Effector CD4-positive, alpha-beta T cell (primary cell): ENCODE results near the gene PROSER3.

Source experiments
- DNase-seq: peaks from one replicate; pipeline ENCODE4 v3.0.0-alpha.2; 2020

PROSER3 gene

DNA sequence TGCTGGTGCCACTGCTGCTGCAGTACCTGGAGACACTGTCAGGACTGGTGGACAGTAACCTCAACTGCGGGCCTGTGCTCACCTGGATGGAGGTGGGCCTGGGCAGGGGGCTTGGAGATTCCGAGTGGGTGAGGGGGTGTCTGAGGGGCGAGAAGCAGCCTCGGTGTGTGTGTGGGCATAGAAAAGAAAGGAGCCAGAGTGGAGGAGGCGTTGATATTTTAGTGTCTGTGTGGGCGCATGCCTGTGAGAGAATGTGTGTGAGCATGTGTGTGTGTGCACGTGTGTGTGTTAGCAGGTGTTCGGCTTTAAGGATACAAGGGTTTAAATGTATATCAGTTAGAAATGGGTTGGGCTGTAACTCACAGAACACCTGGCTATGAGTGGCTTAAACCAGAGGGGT lies 21.1 kb downstream of the PROSER3 start:
- DNase-seq: no peak

DNA sequence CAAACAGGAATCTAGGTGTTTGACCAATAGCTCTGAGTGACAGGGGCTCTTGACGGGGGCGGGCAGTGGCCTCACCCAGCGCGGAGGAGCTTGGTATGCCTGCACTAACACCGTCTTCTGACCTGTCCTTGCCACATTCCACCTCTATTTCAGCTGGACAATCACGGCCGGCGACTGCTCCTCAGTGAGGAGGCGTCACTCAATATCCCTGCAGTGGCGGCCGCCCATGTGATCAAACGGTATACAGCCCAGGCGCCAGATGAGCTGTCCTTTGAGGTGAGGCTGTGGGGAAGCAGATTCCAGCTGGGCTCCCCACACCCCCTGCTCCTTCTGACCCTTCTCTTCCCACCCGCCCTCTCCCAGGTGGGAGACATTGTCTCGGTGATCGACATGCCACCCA lies 22.1 kb downstream of the PROSER3 start:
- no peak for DNase-seq

DNA sequence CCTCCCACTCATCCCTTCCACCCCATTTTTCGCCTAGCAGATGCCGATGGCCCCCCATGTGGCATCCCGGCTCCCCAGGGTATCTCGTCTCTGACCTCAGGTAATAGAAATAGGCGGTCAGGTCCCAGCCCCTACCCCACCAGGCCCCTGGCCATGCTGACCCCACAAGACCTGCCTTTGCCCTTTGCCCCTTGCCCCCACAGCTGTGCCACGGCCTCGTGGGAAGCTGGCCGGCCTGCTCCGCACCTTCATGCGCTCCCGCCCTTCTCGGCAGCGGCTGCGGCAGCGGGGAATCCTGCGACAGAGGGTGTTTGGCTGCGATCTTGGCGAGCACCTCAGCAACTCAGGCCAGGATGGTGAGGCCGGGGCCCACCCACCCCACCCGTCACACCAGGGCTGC lies 22.7 kb downstream of the PROSER3 start:
- no peak for DNase-seq

DNA sequence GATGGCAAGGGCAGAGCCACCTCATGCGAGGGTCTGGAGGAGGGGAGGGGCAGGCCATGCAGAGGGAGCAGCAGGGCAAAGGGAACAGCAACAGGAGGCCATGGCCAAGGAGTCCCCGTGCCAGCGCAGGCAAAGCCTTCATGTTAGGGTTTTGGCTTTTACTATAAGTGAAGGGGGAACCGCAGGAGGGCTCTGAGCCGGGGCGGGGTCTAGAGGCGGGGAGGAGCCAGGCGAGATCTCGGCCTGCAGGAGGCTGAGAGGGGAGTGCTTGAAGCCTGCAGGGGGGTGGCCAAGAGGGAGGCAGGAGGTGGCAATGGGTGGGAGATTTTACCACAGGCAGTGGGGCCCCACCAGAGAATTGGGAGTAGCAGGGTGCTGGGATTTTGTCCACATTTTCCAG lies 23.7 kb downstream of the PROSER3 start:
- DNase-seq: no peak

DNA sequence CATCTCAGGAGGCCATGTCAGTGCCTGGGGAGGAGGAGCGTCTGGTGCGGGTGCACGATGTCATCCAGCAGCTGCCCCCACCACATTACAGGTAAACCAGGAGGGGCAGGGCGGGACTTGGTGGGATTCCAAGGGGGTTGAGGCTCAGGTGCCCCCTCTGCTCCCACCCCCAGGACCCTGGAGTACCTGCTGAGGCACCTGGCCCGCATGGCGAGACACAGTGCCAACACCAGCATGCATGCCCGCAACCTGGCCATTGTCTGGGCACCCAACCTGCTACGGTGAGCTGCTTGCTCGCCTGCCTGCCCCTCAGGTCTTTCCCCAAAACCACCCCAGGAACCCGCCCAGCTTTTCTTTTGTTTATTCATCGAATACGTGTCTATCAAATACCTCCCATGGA lies 24.6 kb downstream of the PROSER3 start:
- DNase-seq: no peak

DNA sequence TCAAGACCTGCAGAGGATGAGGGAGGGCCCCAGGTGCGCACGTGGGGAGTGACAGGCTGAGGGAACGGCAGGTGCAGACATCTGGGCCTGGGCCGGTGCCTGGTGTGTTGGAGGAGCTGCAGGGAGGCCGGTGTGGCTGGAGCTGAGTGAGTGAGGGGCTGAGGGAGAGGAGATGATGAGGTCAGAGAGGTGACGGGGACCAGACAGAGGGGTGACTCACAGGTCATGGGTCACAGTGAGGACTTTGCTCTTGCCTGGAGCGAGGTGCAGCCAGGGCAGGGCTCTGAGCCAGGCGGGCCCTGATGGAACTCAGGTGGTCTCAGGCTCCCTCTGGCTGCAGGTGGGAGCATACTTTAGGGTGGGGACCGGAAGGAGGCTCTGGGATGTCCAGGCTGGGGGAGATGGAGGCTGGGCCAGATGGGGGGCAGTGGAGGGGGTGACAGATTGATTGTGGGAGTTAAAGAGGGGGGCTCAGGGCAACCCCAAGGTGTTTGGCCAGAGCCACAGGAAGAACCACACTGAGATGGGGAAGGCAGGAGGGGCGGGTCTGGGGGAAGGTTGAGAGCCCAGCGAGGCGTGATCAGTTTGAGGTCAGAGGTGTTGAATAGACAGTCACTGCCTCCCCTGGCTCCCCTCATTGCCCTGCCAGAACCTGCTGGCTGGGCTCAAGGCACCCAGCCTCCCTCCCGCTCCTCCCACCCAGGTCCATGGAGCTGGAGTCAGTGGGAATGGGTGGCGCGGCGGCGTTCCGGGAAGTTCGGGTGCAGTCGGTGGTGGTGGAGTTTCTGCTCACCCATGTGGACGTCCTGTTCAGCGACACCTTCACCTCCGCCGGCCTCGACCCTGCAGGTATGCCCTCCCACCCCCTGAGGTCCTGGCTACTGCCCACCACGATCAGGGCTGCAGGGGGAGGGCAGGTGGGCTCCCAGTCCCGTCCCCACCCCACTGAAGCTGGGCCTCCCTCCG lies 25.8 kb downstream of the PROSER3 start:
- DNase-seq: no peak

DNA sequence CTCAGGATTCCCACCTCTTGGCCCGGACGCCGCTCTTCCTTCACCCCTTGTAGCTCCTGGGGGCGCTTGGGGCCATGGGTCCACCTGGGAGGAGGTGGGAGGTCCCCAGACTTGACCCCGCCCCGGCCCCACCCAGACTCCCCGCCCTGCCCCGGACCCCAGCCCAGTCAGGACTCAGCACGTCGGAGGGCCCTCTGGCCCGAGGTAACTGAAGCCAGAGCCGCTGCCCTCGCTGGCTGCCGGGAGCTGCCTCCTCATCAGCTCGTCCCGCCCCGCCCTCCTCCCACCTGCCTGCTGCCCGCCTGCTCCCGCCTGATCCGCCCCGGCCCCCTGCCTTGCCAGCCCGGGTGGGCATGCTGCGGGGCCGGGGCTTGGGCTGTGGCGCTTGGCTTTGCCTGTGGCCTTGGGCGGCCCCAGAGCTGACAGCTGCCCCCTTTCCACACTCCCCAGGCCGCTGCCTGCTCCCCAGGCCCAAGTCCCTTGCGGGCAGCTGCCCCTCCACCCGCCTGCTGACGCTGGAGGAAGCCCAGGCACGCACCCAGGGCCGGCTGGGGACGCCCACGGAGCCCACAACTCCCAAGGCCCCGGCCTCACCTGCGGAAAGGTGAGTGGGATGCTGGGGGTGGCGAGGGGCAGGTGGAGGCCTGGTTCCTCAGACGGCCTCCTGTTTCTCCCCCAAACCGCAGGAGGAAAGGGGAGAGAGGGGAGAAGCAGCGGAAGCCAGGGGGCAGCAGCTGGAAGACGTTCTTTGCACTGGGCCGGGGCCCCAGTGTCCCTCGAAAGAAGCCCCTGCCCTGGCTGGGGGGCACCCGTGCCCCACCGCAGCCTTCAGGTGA lies 26.7 kb downstream of the PROSER3 start:
- DNase-seq: no peak

DNA sequence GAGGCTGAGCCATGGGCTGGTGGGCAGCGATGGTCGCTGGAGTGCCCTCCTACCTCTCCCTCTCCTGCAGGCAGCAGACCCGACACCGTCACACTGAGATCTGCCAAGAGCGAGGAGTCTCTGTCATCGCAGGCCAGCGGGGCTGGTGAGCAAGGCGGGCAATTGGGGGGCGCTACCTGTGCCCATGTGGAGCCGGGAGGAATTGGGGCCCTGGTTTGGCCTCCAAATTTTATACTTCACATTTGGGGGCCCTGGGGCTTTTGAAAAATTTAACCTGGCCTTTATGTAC lies 27.3 kb downstream of the PROSER3 start:
- DNase-seq: no peak

DNA sequence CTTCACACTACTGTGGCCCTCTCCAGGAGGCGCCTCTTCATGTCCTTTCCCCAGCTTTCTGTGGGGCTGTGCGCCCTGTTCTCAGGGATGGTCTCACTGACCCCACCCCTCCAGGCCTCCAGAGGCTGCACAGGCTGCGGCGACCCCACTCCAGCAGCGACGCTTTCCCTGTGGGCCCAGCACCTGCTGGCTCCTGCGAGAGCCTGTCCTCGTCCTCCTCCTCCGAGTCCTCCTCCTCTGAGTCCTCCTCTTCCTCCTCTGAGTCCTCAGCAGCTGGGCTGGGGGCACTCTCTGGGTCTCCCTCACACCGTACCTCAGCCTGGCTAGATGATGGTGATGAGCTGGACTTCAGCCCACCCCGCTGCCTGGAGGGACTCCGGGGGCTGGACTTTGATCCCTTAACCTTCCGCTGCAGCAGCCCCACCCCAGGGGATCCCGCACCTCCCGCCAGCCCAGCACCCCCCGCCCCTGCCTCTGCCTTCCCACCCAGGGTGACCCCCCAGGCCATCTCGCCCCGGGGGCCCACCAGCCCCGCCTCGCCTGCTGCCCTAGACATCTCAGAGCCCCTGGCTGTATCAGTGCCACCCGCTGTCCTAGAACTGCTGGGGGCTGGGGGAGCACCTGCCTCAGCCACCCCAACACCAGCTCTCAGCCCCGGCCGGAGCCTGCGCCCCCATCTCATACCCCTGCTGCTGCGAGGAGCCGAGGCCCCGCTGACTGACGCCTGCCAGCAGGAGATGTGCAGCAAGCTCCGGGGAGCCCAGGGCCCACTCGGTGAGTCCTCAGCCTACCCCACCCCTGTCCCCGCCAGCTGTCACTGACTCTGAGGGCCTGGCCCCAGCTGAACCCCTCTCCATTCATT lies 28.6 kb downstream of the PROSER3 start:
- DNase-seq: no peak

DNA sequence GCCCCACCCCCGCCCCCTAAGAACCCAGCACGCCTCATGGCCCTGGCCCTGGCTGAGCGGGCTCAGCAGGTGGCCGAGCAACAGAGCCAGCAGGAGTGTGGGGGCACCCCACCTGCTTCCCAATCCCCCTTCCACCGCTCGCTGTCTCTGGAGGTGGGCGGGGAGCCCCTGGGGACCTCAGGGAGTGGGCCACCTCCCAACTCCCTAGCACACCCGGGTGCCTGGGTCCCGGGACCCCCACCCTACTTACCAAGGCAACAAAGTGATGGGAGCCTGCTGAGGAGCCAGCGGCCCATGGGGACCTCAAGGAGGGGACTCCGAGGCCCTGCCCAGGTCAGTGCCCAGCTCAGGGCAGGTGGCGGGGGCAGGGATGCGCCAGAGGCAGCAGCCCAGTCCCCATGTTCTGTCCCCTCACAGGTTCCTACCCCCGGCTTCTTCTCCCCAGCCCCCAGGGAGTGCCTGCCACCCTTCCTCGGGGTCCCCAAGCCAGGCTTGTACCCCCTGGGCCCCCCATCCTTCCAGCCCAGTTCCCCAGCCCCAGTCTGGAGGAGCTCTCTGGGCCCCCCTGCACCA lies 29.3 kb downstream of the PROSER3 start:
- no peak for DNase-seq

DNA sequence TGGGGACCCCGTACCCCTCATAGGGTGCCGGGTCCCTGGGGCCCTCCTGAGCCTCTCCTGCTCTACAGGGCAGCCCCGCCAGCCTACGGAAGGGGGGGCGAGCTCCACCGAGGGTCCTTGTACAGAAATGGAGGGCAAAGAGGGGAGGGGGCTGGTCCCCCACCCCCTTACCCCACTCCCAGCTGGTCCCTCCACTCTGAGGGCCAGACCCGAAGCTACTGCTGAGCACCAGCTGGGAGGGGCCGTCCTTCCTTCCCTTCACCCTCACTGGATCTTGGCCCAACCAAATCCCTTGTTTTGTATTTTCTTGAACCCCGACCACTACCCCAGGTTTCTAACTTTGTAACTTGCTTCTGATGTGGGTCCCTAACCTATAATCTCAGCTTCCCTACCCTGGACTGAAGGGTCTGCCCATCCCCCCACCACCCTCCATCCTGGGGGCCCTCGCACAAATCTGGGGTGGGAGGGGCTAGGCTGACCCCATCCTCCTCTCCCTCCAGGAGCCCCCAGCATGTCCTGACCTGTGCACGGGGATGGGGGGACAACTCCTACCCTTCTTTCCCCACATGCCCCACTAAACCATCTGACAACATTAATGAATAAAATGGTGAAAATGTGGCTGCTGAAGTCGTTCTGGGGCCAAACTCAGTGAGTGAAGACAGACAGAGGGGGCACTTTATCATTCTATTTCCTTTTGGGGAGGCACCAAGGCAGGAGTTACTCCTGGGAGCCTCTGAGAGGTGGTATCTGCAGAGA lies 30.4 kb downstream of the PROSER3 start:
- DNase-seq: no peak

DNA sequence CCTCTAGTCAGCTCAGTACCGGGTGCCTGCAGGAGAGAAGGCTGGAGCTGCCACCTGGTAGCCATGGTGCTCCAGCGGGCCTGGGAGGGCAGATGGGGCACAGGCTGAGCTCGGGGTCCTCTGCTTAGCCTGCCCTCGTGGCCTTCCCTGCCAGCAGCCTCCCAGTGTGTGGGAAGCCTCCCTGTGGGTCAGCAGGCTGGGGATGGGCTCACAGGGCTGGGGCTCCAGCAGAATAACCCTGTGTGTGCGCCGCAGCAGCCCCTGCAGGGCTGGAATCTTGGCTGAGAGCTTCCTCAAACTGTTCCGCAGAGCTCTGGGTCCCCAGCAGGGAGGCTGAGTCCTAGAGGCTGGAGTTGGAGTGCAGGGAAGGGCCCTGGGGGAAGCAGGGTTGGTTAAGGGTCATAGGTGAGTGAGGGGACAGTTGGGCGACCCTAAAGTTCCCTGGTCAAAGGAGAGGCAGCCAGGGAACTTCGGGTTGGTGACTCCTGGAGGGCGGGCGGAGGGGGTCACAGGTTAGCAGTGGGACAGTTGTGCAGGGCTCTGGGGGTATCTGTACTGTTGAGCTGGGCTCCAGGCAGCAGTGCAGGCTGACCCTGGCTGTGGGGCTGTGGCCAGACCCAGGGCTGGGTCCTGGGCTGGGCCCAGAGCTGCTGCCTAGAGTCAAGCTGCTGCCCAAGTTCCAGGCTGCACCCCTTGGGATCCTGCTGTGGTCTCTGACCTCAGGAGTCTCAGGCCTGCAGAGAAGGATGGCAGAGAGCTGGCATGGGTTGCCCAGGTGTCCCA lies 31.4 kb downstream of the PROSER3 start:
- DNase-seq: no peak

DNA sequence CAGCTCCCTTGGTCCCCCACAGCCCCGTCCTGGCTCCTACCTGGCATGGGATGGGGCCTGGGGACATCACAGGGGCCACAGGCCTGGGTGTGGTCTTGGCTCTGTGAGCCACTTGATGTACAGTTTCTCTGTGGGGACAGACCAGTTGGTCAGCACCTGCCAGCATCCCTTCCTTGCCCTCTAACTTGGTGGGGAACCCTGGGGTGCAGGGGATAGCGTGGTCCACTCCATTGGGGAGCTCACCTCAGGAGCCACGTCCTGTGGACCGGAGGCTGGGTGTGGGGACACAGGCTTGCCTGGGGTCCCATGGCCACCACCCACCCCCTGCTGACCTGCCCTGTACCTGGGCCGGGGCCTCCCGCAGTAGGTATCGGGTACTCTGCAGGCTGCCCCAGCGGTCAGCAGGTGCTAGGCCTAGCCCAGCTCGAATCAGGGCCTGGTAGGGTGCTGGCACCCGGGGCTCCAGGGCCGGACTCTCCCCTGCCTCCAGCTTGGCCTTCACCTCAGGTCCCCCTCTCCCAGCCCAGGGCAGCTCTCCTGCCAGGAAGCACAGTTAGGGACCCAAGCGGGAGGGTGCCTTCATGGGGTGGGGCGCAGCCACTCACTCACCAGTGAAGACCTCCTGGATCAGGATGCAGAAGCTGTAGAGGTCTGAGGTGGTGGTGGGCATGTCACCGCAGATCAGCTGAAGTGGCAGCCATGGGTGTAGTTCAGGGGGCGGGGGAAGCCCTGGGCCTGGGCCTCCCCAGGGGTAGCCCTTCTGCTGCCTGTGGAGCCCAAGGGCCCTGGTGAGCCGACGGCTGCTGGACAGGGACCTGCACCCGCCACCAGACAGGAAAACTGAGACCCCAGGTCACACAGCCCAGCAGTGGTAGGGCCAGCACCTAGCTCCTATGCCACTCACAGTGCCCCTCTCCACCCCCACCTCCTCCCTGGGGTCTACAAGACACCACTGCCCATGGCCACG lies 32.3 kb downstream of the PROSER3 start:
- DNase-seq: no peak

DNA sequence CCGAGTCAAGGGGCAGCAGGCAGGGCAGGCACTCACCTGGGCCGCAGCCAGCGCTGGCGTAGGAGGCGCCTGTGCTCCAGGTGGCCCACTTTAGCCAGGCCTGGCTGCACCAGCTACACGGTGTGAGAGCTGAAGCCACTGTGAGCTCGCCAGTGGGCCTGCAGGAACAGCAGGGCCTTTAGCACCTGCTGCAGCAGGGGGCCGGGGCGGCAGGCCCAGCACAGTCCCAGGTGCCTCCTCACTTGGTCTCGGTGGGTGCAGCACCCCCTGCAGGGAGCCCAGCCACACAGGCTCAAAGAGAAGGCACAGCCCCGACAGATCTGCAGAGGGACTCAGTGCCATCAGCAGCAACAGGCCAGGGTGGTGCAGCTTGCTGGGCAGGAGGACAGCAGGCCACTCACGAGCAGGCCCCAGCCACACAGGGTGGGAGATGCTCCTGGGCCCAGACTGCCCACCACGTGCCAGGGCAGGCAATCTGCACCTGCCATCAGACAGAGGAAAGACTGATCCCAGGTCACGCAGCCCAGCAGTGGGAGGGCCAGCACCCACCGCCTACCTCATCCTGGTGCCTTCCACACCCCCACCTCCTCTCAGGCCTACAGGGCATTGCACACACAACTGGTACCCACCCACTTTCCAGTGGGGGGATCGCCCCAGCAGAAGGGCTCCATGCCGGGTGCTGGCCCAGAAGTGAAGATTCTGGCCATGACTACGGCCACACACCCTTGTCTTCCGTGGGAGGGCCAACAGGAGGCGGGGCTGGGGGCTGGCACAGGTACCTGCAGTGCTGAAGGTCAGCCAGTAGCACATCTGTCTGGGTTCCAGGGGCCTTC lies 33.2 kb downstream of the PROSER3 start:
- DNase-seq: no peak

DNA sequence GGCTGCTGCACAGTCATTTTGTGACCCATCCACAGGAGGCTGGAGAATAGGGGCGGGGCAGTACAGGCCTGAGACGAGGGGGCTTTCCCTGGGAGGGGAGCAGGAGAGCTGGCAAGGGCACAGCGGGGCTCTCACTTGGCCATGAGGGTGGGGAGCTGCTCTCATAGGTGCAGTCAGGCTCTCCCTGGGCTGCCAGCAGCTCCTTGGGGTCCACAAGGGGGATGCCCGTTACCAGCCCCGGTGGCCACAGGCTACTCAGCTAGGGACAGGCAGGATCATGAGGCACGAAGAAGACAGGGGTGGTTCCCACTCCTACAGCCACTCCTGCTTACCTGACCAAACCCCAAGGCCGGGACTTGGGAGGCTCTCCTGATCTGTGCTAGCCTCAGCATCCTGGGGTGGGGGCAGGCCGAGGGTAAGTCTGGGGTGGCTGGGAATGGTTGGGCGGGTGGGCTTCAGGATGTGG lies 33.9 kb downstream of the PROSER3 start:
- no peak for DNase-seq

DNA sequence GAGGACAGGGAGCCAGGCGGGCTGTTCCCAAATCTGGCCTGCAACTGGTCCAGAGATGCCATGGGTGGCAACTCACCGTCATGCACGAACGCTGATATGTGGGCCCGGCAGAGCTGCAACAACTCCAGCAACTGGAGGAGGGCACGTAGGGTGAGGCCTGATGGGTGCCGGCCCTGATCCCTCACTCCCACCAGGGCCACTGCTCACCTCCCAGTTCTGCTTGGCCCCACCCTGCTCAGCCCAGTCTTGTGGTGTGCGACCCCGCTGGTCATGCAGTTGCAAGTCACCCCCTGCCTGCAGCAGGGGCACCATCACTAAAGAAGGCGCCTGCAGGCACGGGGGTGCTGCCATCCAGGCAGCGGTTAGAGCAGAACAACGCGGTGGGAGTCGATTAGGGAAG lies 34.3 kb downstream of the PROSER3 start:
- DNase-seq: no peak

DNA sequence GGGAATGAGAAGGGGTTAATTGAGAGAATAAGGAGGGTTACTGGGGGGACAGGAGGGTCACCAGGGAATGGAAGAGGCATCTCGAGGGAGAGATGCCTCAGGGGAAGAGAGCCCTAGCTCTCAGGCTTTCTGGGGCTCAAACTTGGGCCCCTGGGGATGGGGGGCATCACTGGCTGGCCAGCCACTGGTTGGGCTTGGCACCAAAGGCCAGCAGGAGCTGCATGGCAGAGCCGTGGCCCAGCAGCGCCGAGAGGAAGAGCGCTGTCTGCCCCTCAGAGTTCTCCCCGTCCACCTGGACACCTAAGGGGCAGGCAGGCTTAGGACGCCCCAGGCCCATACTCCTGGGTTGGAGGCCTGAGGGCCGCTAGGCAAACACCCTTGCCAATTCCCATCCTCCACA lies 34.9 kb downstream of the PROSER3 start:
- no peak for DNase-seq

DNA sequence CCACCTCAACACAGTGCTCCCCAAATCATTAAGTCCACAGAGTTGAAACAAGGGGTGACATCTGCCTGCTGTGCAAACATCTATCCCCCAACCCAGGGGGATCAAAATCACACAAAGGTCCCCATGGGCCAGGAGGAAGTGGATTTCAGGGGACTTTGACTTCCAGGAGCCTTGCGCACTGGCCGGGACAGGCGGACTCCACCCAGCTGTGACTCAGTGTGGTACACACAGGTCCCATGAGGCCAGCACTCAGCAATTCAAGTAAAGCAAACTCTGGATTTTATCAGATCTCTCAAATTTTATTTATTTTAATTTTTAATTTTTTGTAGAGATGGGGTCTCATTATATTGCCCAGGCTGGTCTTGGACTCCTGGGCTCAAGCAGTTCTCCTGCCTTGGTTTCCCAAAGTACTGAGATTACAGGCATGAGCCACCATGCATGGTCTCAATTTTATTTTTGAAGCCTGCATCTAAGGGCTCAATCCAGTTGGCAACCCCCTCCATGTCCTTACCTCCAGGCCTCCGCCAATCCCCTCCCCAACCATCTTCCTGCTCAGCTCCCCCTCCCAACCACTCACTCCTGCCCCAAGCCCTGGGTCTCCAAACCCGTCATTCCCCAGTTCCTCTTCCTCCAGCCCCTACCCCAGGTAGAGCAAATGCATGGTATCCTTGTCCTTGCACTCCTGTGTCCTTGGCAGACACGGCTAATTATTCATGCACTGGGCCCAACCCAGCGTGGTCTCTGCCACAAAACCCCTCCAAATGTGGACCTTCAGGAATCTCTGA lies 35.6 kb downstream of the PROSER3 start:
- no peak for DNase-seq
